ENCODE measurements around the gene SERPINE1. TPM values are rescaled to one million over a fixed set of nuclear protein-coding genes. Genes with fewer than 3 reads are reported as not detected.

SERPINE1 gene
- total and polyA plus RNA-seq, 2 of the 4 experiments (the other 2 are of a cell fraction): 1,441 to 2,783 TPM

- H3K9ac ChIP-seq (ENCODE audit: low read depth, low read length): peak overlapping the region; percentile 52
- no TSS peak for BruUV-seq (replicated peaks)
- no peak overlapping the region for H3K4me3 ChIP-seq (ENCODE audit: insufficient read depth, low read depth, low read length)
- ATAC-seq (ENCODE audit: low read depth) (no peak), DNase-seq (no peak)
- H3K23ac ChIP-seq (ENCODE audit: low read depth, low read length): peak overlapping the region; percentile 95
- H3K79me1 ChIP-seq (ENCODE audit: low read depth in 1 of 2, low read length in 2 of 2): peaks cover 16 to 65% of the 10 kb centered on the region in 2 experiments
- H3K27ac ChIP-seq (ENCODE audit: insufficient read depth, low read length): peak overlapping the region; percentile 88
- peak overlapping the region; percentile 99 for H3K4ac ChIP-seq (ENCODE audit: low read depth, low read length)
- H2AFZ ChIP-seq (replicated peaks; ENCODE audit: low read length, poor library complexity): peak overlapping the region; percentile 60
- peak overlapping the region; percentile 82 for H3K18ac ChIP-seq (ENCODE audit: low read depth, low read length)
- H2BK15ac ChIP-seq (ENCODE audit: low read depth, low read length): peak overlapping the region; percentile 69
- 78% methylated on average over 3 of the region's 18 CpGs; no CpG with 5 or more reads in 1 of the 2 experiments for WGBS, 2 experiments (ENCODE audit: extremely low coverage in 2 of 2, insufficient read length in 1 of 2)
- peak overlapping the region; percentile 100 for H2AK5ac ChIP-seq (ENCODE audit: low read depth, low read length)
- H3K14ac ChIP-seq (replicated peaks; ENCODE audit: low read depth, low read length): peak overlapping the region; percentile 97
- H4K91ac ChIP-seq (ENCODE audit: insufficient read depth, low read depth, low read length): peak overlapping the region; percentile 99
- peak overlapping the region; percentile 85 to 87 for H4K8ac ChIP-seq (ENCODE audit: low read depth in 2 of 2, low read length in 2 of 2)
- dilution Hi-C loops (cut with HindIII; ENCODE audit: low sequenced_read_pairs, unreplicated experiment): no loop called here
- peaks cover 22% of the 10 kb centered on the region for H3K9me1 ChIP-seq (ENCODE audit: insufficient read depth, low read length)
- H3K56ac ChIP-seq (ENCODE audit: extremely low read depth, insufficient read depth, low read length): peak overlapping the region; percentile 84
- in situ Hi-C loops (cut with MboI; ENCODE audit: low sequenced_read_pairs): loop anchor here (25.0 kb wide), 1 partner anchor 664 kb away; the partner anchor contains the start of genes MEPCE, PPP1R35 and ZCWPW1
- no peaks in the 10 kb centered on the region for H3K9me3 ChIP-seq (ENCODE audit: control insufficient read depth, insufficient read depth, low read length)
- intact Hi-C loops (cut with micrococcal nuclease): loop anchor here (1.0 kb wide), 3 partner anchors 16 to 26 kb away; partner anchors contain the start of gene SERPINE1
- ChIA-PET CTCF (interaction anchor here (0.6 to 1.4 kb wide), 6 partner anchors 9 to 119 kb away, joined by 3 to 7 read pairs (median 3); partner anchors contain the start of gene SERPINE1), POLR2A (ENCODE audit: unreplicated experiment) (interaction anchor here (0.9 kb wide), 1 partner anchor 29 kb away, joined by 3 read pairs; no protein-coding TSS in a partner anchor)
- peak overlapping the region; percentile 88 for H4K5ac ChIP-seq (ENCODE audit: low read depth, low read length)
- no peaks in the 10 kb centered on the region for H3K36me3 ChIP-seq (ENCODE audit: control insufficient read depth, insufficient read depth, low read length)
- H3K27me3 ChIP-seq (ENCODE audit: control insufficient read depth, insufficient read depth, low read length): no peaks in the 10 kb centered on the region
- peak overlapping the region; percentile 97 for H2AK9ac ChIP-seq (replicated peaks; ENCODE audit: low read depth, low read length, poor library complexity)
- TF ChIP-seq USF2 (IDR thresholded peaks at IDR 0.05; ENCODE audit: low read depth, low read length): no peak
- no peak for TF ChIP-seq POLR2A (IDR thresholded peaks at IDR 0.05; ENCODE audit: low read depth, low read length)
- TF ChIP-seq SMC3 (IDR thresholded peaks at IDR 0.05; ENCODE audit: low read depth, low read length): no peak
- no peak for TF ChIP-seq RCOR1 (IDR thresholded peaks at IDR 0.05; ENCODE audit: insufficient replicate concordance, low read length)
- no peak for TF ChIP-seq RFX5 (IDR thresholded peaks at IDR 0.05; ENCODE audit: low read depth, low read length)
- no peak for TF ChIP-seq MXI1 (IDR thresholded peaks at IDR 0.05; ENCODE audit: borderline replicate concordance, low read depth, low read length)
- no peak for TF ChIP-seq RAD21 (IDR thresholded peaks at IDR 0.05; ENCODE audit: low read length)
- no peak for TF ChIP-seq CHD1 (IDR thresholded peaks at IDR 0.05; ENCODE audit: low read depth, low read length)
- no peak for TF ChIP-seq ELK1 (IDR thresholded peaks at IDR 0.05; ENCODE audit: borderline replicate concordance, low read depth, low read length)
- no peak for TF ChIP-seq FOS (IDR thresholded peaks at IDR 0.05; ENCODE audit: low read depth, low read length)
- TF ChIP-seq CEBPB (IDR thresholded peaks at IDR 0.05; ENCODE audit: low read depth, low read length): no peak
- no peak for TF ChIP-seq NFE2L2 (IDR thresholded peaks at IDR 0.05; ENCODE audit: low read depth, low read length)
- TF ChIP-seq BHLHE40 (IDR thresholded peaks at IDR 0.05; ENCODE audit: low read depth, low read length): no peak
- H4K20me1 ChIP-seq (ENCODE audit: insufficient read depth, low read length): no peaks in the 10 kb centered on the region; the same call in 1 of the 2 replicates
- H2BK120ac ChIP-seq (ENCODE audit: low read depth, low read length): peak overlapping the region; percentile 99
- H2BK5ac ChIP-seq (ENCODE audit: low read depth, low read length, poor library complexity, severe bottlenecking): peak overlapping the region; percentile 99
- H3K4me2 ChIP-seq (ENCODE audit: low read depth, low read length): no peak overlapping the region
- peaks cover 23% of the 10 kb centered on the region for H3K4me1 ChIP-seq (ENCODE audit: control insufficient read depth, insufficient read depth, low read length)
- H2BK20ac ChIP-seq (ENCODE audit: low read depth, low read length): peak overlapping the region; percentile 97
Measured at GRCh38 chr7:101100858-101101847, 25.8 kb upstream of the SERPINE1 start.

Measured in IMR-90 (cell line).